T-helper 22 cell (primary cell): ENCODE results near the gene NEAT1.

Source experiments
- DNase-seq: peaks from one replicate; pipeline ENCODE4 v3.0.0-alpha.2; 2020; ENCODE audit warnings: low read depth

Gene NEAT1

DNA sequence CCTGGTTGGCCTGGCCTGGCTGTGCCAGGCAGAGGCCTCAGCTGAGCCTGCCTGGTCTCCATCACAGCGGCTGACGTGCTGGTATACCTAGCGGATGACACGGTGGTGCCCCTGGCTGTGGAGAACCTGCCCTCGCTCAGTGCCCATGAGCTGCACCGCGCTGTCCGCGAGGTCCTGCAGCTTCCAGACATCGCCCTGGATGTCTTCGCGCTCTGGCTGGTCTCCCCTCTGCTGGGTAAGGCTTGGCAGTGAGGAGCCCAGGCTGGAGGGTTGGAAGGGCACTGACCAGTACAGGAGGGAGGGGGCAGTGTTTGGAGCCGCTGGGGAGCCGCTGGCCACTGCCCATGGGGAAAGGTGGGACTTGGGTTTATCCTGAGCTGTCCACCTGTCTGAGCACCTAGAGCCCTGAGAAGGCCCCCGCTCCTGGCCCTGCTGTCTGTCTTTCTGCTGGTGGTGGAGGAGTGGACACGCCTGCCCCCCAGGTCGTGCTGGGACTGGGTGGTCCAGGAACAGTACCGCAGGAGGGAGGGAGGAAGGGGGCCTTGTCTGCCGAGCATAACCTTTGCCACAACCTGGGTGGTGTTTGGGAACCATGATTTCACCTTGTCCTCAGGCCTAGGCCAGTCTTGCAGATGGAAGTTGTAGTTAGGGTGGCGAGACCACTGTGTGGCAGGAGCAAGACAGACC lies 33.2 kb upstream of the NEAT1 start:
- no peak for DNase-seq

DNA sequence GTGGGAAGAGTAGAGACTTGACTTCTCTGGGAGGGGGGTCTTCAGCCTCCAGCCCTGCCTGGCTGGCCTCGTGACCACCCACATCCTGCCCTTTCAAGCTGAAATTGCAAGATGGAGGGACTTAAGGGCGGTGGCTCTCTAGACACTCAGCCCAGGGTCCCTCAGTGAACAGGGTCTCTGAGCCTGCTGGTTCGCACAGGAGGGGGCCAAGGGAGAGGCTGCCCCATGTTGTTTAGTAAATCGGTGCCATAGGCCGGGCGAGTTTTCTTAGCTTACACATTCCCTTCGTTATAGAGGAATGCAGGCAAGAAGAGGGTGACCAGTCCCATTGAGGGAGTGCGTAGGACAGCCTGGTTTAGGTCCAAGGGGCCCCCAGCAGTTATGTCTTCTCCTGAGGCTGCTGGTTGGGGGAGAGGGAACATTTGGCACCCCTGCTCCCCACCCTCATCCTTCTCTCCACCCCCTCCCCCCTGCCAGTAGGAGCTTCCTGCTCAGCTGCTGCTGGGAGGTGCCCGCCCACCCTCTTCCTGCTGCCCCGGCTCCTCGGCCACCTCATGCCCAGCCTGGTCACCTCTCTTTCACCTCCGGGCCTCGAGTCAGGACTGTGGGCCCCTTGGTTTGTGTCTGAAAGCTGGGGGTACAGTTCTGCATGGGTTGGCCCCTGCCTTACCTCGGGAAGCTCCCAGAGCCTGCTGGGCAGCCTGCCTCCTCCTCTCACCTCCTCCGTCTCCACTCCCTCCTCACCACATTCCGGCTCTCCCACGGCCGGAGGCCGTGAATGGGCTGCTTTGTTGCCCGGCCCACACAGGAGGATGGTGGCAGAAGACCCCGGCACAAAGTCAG lies 32.3 kb upstream of the NEAT1 start:
- no peak for DNase-seq

DNA sequence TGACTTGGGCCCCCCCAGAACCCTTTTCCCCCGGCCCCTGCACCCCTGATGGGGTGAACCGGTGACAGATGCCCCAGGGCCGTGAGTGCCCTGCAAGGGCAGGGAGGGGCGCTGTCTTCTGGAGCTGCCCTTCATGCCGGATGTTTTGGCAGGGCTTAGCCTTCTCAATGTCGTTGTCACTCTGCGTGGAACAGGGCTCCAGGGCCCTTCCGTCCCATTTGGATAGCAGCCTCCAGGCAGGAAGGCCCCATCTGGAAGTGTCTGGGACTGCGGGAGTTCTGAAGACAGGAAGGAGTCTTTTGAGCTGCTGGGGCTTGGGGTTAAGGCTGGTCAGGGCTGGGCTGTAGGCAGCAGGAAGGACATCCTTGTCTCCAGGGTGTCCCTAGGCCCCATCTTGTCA lies 31.6 kb upstream of the NEAT1 start:
- DNase-seq: no peak

DNA sequence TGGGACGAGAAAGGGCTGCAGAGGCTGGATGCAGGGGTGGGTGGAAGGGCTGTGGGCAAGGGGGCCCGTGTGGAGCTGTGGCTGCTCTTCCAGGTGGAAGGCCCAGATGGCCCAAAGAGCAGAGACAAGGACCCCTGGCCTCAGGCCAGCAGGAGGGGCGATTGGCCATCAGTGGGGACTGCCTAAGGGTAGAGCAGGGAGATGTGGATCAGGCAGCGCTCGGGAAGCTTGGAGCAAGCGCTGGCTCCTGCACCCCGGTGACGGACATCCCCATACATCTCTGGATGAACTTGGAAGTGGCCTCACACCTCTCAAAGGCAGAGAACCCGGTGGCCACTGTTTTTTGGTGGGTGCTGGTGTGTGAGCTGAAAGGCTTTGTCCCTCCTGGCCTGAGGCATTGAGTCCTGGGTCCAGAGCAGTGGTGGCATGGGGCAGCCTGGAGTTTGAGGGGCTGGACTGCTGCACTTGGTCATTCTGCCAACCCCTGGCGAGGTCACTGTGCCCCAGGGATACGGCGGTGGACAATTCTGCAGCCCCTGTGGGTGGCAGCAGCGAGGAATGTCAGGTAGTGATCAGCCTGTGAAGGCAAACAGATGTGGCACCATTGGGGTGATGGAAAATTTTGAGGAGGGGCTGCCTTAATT lies 30.3 kb upstream of the NEAT1 start:
- DNase-seq: no peak

DNA sequence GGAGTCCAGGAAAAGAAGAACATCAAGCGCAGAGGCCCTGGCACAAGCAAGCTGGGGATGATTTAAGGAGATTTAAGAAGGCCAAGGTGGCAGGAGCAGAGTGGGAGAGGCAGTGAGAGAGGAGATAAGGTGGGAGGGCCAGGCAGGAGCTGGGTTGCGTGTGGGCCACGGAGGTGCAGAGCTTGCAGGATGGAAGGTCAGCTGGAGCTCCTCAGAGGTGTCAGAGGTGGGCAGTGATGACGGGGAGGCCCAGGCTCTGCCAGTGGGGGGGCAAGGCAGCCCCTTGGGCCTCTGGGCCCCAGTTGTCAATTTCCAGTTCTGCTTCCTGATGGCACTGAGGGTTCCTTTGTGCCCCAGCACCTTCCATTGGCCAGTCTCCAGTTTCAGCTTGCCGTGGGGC lies 29.7 kb upstream of the NEAT1 start:
- no peak for DNase-seq

DNA sequence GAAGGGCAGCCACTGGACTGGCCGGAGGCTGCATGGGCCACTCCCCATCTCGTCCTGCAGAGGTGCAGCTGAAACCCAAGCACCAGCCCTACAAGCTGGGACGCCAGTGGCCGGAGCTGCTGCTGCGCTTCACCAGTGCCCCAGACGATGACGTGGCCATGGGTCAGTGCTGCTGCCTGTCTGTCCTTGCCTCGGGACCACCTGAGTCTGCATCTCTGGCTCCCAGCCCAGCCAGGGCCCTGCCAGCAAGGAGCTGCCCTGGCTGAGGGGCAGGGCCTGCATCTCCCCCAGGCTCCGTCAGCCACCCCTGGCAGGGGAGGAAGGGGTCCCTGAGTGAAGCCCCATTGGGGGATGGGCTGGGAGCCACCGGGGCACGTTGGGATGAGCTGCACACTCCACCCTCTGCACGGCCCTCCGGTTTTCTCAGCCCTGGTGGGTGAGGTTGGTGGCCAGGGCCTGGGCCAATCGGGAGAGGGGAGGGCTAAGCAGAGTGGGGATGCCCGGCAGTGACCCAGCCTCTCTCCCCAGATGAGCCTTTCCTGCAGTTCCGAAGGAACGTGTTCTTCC lies 29.0 kb upstream of the NEAT1 start:
- DNase-seq: no peak

DNA sequence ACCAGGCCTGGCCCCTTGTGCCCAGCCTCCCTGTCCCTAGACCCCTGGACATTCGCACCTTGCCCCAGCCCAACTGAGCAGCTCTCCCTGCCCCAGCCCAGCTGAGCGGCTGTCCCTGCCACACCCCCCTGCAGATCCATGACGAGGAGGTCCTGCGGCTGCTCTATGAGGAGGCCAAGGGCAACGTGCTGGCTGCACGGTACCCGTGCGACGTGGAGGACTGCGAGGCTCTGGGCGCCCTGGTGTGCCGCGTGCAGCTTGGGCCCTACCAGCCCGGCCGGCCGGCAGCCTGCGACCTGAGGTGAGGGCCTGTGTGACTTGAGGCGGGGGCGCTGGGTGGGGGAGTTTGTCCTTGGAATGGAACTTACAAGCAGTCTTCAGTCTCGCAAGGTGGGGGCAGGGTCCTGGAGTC lies 28.5 kb upstream of the NEAT1 start:
- no peak for DNase-seq

DNA sequence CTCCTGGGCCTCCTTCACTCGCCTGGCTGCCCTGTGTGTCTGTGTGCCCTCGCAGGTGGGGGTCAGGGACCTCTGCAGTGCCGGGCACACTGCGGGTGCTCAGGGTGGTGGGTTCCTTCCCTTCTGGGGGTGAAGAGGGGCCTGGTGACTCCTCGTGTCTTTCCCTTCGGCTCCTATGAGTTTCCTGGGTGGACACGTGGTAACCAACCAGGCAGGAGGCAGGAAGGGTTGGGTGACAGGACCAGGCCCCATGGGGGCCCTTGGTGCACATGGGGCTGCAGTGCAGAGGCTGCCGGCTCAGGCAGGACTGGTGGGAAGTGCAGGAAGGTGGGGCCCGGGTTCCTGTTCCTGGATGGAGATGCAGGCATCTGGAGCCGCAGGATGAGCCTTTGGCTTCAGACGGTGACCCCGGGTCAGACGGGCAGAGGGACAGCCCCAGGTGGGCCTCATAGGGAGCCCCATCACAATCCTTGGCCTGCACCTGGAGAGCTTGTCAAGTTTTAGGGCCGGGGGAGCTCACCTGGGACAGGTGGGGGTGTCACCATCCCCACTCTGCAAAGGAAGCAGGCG lies 26.6 kb upstream of the NEAT1 start:
- no peak for DNase-seq

DNA sequence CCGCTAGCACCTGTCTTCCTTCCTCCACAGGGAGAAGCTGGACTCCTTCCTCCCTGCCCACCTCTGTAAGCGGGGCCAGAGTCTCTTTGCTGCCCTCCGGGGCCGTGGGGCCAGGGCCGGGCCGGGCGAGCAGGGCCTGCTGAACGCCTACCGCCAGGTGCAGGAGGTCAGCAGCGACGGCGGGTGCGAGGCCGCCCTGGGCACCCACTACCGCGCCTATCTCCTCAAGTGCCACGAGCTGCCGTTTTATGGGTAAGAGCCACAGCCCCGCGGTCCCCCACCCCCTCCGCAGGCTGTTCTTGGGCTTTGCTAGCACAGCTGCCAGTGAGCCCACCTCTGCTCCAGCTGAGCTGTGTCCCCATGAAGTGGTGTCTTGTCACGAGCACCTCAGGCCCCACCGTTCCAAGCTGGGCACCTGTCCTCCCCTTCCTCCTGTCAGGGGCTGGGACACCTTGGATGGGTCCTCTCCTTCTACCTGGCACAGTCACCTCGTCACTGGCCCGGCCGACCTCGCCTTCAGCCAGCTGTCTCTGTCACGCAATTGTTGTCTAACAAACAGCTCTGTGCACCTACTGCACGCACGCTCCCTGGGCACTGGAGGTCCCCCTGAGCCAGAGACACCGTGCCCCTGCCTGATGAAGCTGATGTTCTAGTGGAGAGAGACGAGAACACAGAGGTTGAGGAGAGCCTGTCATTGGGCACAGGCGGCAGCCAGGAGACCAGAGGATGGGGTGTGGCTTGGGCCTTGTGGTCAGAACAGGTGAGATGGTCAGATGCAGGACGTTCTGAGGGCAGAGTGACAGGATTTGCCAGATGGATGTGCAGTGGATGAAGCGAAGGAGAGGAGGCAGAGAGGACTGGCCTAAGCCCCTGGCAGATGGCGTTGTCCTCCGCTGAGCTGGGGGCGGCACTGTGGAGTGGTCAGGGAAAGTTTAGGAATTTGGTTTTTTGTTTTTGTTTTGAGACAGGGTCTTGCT lies 25.5 kb upstream of the NEAT1 start:
- DNase-seq: no peak

DNA sequence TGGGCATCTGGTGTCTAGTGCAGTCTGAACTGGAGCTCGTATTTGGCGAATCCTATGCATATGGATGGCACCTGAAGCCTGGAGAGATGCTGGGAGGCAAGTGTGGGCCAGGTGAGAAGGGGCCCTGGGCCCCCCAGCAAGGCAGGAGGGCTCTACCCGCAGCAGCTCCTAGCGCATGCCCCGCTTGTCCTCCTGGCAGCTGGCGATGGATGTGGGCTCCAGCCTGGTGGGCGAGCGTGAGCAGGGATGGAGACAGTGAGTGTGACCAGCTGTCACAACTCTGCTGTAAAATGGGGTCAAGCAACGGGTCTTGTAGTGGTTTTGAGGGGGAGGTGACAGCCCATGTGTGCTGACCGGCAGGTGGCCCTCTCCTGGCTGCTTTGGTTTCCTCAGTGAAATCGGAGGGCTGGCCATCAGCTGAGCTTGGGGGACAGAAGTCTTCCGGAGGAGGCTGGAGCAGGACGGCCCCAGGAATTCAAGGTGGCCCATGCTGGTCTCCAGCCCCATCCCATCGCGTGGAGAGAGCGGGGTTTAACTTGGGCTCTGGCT lies 24.2 kb upstream of the NEAT1 start:
- DNase-seq: no peak

DNA sequence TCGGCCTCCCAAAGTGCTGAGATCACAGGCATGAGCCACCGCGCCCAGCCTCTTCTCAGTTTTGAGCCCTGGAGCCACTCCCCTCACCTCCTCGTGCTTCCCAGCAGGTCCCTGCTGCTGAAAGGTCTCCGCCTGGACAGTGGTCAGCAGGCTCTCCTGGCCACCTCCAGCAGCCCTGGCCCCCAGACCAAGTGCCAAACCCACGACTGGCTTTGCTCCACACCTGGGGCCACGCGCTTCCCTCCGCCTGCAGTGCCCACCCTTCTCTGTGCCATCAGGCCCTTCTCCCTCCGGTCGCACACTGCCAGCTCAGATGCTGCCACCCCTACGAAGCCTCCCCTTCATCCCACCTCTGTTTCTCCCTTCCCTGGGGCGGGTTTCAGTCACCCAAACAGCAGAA lies 23.3 kb upstream of the NEAT1 start:
- DNase-seq: no peak

DNA sequence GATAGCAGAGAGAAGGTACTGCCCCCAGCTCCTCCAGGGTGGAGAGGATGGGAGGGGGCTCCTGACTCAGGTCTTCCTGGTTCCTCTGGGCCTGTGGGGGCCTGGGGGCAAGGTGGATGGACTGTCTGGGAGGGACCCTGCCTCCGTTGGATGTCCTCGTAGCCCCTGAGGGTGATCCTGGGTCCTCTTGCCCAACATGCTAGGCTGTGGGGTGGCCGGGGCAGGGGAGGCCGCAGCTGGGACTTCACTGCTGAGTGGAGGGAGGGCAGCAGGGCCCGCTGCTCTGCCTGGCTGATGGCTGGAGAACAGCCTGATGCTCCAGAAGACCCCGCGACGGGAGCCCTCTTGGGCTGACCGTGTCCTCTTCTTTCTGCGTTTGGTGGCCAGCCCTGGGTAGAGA lies 22.8 kb upstream of the NEAT1 start:
- no peak for DNase-seq

DNA sequence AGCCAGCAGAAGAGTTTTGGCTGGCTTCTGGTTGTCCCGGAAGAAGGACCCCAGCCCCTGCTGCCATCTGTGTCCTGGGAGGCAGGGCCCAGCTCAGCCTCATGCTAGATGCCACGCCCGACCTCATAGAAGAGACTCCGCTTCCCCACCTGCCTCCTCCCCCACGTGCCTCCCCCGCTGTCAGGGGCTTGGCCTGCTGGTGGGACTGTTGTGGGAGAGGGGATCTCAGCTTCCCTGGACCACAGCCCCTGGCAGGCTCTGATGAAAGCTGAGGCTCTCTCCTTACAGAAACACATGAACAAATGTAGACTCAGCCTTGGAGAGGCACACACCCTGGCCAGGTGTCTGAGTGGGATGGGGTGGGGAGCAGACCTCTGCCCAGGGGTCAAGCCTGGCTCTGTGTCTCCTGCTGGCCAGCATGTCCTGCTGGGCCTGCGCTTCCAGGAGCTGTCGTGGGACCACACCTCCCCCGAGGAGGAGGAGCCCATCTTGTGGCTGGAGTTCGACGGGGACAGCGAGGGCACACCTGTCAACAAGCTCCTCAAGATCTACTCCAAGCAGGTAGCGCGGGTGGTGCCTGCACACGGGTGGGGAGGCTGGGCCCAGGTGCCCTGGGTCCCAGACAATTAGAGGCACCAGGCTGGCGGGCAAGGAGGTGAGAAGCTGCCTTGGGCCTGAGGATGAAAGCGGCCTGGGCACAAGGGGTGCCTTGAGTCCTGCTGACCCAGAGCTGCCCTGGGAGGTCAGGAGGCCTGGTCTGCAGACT lies 22.1 kb upstream of the NEAT1 start:
- DNase-seq: no peak

DNA sequence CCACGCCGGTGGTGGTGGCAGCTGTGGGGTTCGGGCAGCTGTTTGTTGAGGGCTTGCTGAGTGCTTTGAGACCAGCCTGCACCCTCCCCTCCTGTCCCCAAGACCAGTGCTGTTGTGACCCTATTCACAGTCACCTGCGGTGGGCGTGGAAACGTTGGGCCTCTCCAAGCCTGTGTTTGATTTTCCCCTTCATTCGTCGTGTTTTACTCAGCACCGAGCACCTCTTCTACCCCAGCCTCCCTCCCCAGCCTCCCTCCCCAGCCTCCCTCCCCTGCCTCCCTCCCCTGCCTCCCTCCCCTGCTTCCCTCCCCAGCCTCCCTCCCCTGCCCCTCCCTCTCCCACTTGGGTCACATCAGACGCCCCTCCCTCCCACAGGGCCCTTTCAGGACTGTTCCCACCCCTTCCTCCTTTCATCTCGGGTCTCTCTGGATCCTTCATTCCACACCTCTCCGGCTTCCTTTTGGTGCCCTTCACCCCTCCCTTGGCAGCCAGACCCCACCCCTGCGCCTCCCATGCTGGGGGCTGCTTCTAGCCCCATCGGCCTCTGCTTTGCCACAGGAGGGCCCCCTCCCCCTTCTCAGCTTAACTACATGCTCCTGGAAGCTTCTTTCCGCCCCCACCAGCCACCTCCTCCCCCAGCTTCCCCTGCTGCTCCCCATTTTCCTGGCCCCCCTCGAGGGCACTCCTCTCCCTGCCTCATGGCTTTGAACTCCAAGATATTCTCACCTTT lies 21.4 kb upstream of the NEAT1 start:
- no peak for DNase-seq

DNA sequence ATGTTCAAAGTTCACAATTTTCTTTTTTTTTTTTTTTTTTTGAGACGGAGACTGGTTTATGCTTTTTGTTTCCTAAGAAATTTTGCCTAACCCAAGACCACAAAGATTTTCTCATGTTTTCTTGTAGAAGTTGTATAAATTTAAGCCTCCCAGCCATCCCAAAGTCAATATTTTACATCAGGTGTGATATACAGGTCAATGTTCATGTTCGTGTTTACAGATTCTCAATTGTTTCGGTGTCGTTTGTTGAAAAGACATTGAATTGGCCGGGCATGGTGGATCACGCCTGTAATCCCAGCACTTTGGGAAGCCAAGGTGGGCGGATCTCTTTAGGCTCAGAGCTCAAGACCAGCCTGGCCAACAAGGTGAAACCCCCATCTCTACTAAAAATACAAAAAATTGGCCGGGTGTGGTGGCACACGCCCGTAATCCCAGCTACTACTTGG lies 20.8 kb upstream of the NEAT1 start:
- DNase-seq: no peak

DNA sequence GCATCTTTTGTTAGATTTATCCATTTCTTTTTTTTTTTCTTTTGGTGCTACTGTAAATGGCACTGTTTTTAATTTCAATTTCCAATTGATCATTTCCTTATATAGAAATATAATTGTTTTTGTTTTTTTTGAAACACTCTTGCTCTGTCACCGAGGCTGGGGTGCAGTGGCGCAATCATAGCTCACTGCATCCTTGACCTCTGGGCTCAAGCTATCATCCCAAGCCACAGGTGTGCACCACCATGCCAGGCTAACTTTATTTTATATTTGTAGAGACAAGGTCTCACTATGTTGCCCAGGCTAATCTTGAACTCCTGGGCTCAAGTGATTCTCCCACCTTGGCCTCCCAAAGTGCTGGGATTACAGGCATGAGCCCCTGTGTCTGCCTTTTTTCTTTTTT lies 19.8 kb upstream of the NEAT1 start:
- DNase-seq: no peak

DNA sequence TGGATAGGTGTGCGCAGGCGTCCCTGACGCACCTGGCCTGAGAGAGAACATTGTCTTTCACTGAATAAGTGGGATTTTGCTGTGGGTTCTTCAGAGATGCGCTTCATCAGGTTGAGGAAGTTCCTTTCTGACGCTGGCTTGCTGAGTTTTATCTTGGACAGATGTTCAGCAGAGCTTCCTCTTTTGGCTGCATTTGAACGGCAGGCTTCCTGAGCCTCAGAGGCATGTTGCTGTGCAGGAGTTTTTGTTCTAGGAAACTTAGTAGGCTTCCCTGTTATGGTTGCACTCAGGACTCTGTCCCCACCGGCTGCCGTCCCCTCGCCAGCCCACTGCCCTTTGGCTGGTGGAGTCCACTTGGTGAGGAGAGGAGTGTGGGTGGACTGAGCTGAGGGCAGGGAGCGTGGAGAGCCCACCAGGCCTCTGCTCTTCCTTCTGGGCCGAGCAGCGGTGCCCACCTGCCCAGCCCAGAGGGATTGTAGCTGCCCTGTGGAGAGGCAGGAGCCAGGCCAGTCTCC lies 18.9 kb upstream of the NEAT1 start:
- no peak for DNase-seq

DNA sequence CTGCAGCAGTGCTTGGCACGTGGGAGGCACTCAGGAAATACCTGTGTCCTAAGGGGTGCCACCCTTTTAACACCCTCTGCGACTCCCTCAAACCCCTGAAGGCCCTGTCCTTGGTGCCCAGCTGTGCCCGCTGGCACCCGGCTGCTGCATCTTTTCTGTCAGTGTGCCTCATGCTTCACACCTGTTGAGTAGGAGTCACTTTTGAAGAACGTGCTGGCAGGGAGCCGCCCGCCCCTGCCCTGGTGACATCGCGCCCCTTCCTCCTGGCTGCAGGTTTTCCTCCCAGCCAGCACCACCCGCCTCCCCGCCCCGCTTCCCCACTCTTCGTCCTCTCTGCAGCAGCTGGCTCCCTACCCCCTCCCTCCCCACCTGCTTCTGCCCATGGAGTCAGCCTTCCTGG lies 18.4 kb upstream of the NEAT1 start:
- DNase-seq: no peak

DNA sequence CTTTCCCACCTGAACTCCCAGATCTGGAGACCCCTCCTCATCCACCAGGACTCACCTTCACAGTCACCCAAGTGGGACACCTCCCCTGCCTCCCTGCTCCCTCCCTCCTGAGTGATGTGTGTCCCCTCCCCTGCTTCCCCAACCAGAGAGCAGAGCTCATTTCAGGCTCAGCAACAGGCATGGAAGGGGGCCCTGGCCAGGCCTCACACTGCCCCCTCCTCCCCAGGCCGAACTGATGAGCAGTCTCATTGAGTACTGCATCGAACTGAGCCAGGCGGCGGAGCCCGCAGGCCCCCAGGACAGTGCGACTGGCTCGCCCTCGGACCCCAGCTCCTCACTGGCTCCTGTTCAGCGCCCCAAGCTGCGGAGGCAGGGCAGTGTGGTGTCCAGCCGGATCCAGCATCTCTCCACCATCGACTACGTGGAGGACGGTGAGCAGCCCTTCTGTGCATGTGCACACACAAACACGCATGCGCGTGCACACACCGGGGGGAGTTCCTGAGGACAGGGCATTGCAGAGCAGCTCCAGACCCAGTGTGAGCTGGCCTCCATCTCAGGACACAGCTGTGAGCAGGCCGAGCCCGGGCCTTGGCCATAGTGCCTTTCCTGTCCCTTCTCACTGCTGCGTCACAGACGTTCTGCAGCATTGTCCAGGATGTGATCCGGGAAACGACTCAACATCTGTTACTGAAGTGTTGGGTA lies 17.8 kb upstream of the NEAT1 start:
- no peak for DNase-seq
